Keratinocyte (primary cell): Measurements from ENCODE around the gene PRKAG3. TPM values are rescaled to one million over a fixed set of nuclear protein-coding genes. Genes with fewer than 3 reads are reported as not detected.

Experiments
- DNase-seq: peaks from one replicate; pipeline ENCODE4 v3.0.0-alpha.2; 2011; ENCODE audit warnings: low read depth, missing footprints, low spot score
- FAIRE-seq: peaks from 2 replicates; lab custom pipeline; 2011; peaks lifted over from hg19 to GRCh38; lab: Jason Lieb, UNC
- H2AFZ ChIP-seq: 2 replicates; pipeline ENCODE4 v1.6.0; 2012; ENCODE audit warnings: low read length, control low read depth, inconsistent platforms; ENCODE audit not compliant: control insufficient read depth
- H3K27ac ChIP-seq: 2 replicates; pipeline ENCODE4 v1.5.1; 2011; ENCODE audit warnings: low read length; ENCODE audit not compliant: control insufficient read depth, insufficient read depth
- H3K27me3 ChIP-seq: 3 replicates; pipeline ENCODE4 v1.6.0; 2011; ENCODE audit warnings: low read length; ENCODE audit not compliant: control insufficient read depth, insufficient read depth; ENCODE audit errors: extremely low read depth
- H3K36me3 ChIP-seq, 2 experiments: 2 replicates in 1 of 2; 3 replicates in 1 of 2; pipeline ENCODE4 v1.5.1; 2011; ENCODE audit warnings: low read length in 2 of 2, mild to moderate bottlenecking in 1 of 2; ENCODE audit not compliant: control insufficient read depth in 2 of 2, insufficient read depth in 2 of 2; ENCODE audit errors: extremely low read depth in 1 of 2
- H3K4me1 ChIP-seq: 3 replicates; pipeline ENCODE4 v1.5.1; 2011; ENCODE audit warnings: low read length; ENCODE audit not compliant: control insufficient read depth, insufficient read depth; ENCODE audit errors: extremely low read depth
- H3K4me2 ChIP-seq: 3 replicates; pipeline ENCODE4 v1.6.0; 2011; ENCODE audit warnings: low read depth, low read length; ENCODE audit not compliant: control insufficient read depth, insufficient read depth; ENCODE audit errors: extremely low read depth
- H3K4me3 ChIP-seq, 3 experiments: fragments of 200-600 bp in 1 of 3; sonication (generic) in 1 of 3; 2 replicates in 2 of 3; 3 replicates in 1 of 3; pipeline ENCODE4 v1.5.1; 2011 to 2016; ENCODE audit warnings: low read length in 3 of 3, mild to moderate bottlenecking in 3 of 3, control low read depth in 2 of 3, inconsistent platforms in 1 of 3, low read depth in 1 of 3, mixed read lengths in 1 of 3, mixed run types in 1 of 3, moderate library complexity in 1 of 3; ENCODE audit not compliant: control insufficient read depth in 2 of 3, insufficient read depth in 2 of 3; ENCODE audit errors: extremely low read depth in 1 of 3
- H3K79me2 ChIP-seq: 2 replicates; pipeline ENCODE4 v1.6.0; 2012; ENCODE audit warnings: low read length; ENCODE audit not compliant: control insufficient read depth, insufficient read depth
- H3K9ac ChIP-seq: 3 replicates; pipeline ENCODE4 v1.6.0; 2011; ENCODE audit warnings: low read length; ENCODE audit not compliant: control insufficient read depth, insufficient read depth; ENCODE audit errors: extremely low read depth
- H3K9me1 ChIP-seq: 3 replicates; pipeline ENCODE4 v1.6.0; 2011; ENCODE audit warnings: low read length; ENCODE audit not compliant: control insufficient read depth, insufficient read depth; ENCODE audit errors: extremely low read depth
- H3K9me3 ChIP-seq: 2 replicates; pipeline ENCODE4 v1.5.1; 2012; ENCODE audit warnings: low read depth, low read length; ENCODE audit not compliant: control insufficient read depth
- H4K20me1 ChIP-seq: 3 replicates; pipeline ENCODE4 v1.6.0; 2011; ENCODE audit warnings: low read length; ENCODE audit not compliant: control insufficient read depth, insufficient read depth; ENCODE audit errors: extremely low read depth
- EZH2 ChIP-seq: IDR thresholded peaks from one replicate; pipeline ENCODE4 v1.6.1; 2012; ENCODE audit warnings: inconsistent platforms, mild to moderate bottlenecking, low read length, moderate library complexity
- dilution Hi-C: fragments of 300-500 bp; cut with MboI; formaldehyde crosslinking; loops from one replicate; pipeline ENCODE4 v1.7.0; 2020; ENCODE audit warnings: low sequenced_read_pairs; ENCODE audit not compliant: extremely low pct_ligation_motif_present
- polyA plus RNA-seq, 5 experiments: library from polyadenylated mRNA; depleted of rRNA in 3 of 5; stranded (reverse) in 3 of 5; stranded (forward) in 1 of 5; unstranded in 1 of 5; fragments of >200 nt; gene quantifications; 1 replicate in 1 of 5; 2 replicates in 3 of 5; 3 replicates in 1 of 5; pipeline versions ENCODE4 v1.2.1 to v1.2.3, GENCODE V29; 2011 to 2012; ENCODE audit warnings: missing spikeins in 2 of 5, low read depth in 1 of 5, low replicate concordance in 1 of 5
- TF ChIP-seq, protein P1 (sequence below), 3 experiments: IDR thresholded peaks in 1 of 3; conservative IDR thresholded peaks in 1 of 3; optimal IDR thresholded peaks in 1 of 3; 2 replicates in 2 of 3; 3 replicates in 1 of 3; pipeline versions ENCODE3 to v1.5.1; 2011; ENCODE audit warnings: low read length in 3 of 3, mild to moderate bottlenecking in 3 of 3, moderate library complexity in 2 of 3, control low read depth in 1 of 3, inconsistent platforms in 1 of 3; ENCODE audit not compliant: insufficient read depth in 2 of 3; ENCODE audit errors: extremely low read depth in 1 of 3

The PRKAG3 gene
- polyA plus RNA-seq, 1 donor (not counting 4 experiments of a cell fraction or from before 2014, with no cell fraction given), result not detected

DNA sequence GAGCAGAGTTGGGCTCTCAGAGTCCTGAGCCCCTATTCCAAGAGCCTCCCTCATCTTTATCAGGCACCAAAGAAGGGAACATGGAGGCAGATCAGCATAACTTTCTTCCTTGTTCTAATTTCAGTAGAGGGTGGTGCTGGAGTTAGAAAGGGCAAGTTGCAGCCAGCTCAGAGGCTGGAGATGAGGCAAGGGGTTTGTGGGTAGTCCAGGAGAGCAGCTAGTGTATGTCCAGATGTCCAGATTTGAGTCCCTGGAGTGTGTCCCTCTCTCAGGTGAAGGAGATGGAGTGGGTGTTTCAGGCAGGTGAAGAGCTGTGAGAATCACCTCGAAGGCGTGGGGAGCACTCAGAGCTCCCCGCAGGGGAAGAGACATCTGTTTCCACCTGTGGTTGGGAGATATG is 478 bp upstream of the PRKAG3 start:
- Histone ChIP-seq H2AFZ (no peak overlapping the region), H3K9me3 (no peaks in the 10 kb centered on the region), H3K9ac (no peak overlapping the region), H3K9me1 (no peaks in the 10 kb centered on the region), H3K4me1 (peaks cover 4% of the 10 kb centered on the region), H3K36me3 (no peaks in the 10 kb centered on the region), H3K4me2 (no peak overlapping the region), H3K27ac (no peak overlapping the region), H3K4me3 (no peak overlapping the region), H3K79me2 (no peaks in the 10 kb centered on the region), H4K20me1 (no peaks in the 10 kb centered on the region), H3K27me3 (peaks cover 30% of the 10 kb centered on the region)
- TF ChIP-seq, protein P1, sequence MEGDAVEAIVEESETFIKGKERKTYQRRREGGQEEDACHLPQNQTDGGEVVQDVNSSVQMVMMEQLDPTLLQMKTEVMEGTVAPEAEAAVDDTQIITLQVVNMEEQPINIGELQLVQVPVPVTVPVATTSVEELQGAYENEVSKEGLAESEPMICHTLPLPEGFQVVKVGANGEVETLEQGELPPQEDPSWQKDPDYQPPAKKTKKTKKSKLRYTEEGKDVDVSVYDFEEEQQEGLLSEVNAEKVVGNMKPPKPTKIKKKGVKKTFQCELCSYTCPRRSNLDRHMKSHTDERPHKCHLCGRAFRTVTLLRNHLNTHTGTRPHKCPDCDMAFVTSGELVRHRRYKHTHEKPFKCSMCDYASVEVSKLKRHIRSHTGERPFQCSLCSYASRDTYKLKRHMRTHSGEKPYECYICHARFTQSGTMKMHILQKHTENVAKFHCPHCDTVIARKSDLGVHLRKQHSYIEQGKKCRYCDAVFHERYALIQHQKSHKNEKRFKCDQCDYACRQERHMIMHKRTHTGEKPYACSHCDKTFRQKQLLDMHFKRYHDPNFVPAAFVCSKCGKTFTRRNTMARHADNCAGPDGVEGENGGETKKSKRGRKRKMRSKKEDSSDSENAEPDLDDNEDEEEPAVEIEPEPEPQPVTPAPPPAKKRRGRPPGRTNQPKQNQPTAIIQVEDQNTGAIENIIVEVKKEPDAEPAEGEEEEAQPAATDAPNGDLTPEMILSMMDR (optimal IDR thresholded peaks at IDR 0.05 in 1 of 3, IDR thresholded peaks at IDR 0.05 in 1 of 3, conservative IDR thresholded peaks at IDR 0.05 in 1 of 3; ENCODE audit: extremely low read depth in 1 of 3, insufficient read depth in 2 of 3, low read length in 3 of 3), result no peak
- TF ChIP-seq EZH2, result no peak
- FAIRE-seq, result no peak
- dilution Hi-C loops, result no loop called here
- no peak for DNase-seq

DNA sequence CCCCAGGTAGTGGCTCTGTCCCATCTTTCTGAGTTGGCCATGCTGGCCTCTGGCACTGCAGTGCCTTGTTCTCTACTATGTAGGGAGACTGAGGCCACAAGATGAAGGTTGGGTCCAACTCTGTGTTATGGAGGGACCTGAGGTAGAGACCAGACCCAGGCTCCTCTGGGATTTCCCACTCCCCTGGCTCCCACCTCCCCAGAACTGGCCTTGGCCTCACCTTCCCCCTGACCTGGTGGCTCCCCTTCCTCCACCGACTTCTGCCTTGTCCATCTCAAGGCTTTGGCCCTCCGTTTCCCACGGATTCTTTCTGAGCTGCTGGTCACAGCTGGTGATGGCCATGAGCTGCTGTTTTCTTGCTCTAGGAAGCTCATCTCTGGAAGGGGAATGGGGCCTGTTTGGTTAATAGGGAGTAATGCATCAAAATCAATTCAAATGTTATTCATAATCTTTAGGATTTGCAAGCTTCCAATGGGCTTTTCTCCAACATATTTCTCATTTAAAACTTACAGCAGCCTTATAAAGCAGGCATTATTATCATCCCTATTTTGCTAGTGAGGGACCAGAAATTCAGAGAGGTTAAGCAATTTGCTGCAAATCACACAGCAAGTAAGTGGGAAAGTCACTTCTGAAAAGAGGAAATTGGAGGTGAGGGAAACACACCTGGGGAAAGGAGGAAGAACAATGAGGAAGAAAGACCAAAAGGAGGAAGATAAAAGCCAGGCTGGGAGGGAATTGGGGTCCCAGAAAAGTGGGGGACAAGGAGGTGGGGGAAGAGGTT is 887 bp downstream of the PRKAG3 start:
- no peak for FAIRE-seq
- dilution Hi-C loops, result no loop called here
- Histone ChIP-seq H3K9me1 (no peaks in the 10 kb centered on the region), H3K79me2 (no peaks in the 10 kb centered on the region), H3K27me3 (peaks cover 30% of the 10 kb centered on the region), H4K20me1 (no peaks in the 10 kb centered on the region), H3K4me3 (no peak overlapping the region), H3K9me3 (no peaks in the 10 kb centered on the region), H3K36me3 (no peaks in the 10 kb centered on the region), H3K4me1 (peaks cover 4% of the 10 kb centered on the region), H3K27ac (no peak overlapping the region), H2AFZ (no peak overlapping the region), H3K9ac (no peak overlapping the region), H3K4me2 (no peak overlapping the region)
- TF ChIP-seq, protein P1 (optimal IDR thresholded peaks at IDR 0.05 in 1 of 3, IDR thresholded peaks at IDR 0.05 in 1 of 3, conservative IDR thresholded peaks at IDR 0.05 in 1 of 3; ENCODE audit: extremely low read depth in 1 of 3, insufficient read depth in 2 of 3, low read length in 3 of 3), result no peak
- no peak for TF ChIP-seq EZH2
- DNase-seq, result no peak
